ENCODE results near the gene EPN1.

The EPN1 gene

DNA sequence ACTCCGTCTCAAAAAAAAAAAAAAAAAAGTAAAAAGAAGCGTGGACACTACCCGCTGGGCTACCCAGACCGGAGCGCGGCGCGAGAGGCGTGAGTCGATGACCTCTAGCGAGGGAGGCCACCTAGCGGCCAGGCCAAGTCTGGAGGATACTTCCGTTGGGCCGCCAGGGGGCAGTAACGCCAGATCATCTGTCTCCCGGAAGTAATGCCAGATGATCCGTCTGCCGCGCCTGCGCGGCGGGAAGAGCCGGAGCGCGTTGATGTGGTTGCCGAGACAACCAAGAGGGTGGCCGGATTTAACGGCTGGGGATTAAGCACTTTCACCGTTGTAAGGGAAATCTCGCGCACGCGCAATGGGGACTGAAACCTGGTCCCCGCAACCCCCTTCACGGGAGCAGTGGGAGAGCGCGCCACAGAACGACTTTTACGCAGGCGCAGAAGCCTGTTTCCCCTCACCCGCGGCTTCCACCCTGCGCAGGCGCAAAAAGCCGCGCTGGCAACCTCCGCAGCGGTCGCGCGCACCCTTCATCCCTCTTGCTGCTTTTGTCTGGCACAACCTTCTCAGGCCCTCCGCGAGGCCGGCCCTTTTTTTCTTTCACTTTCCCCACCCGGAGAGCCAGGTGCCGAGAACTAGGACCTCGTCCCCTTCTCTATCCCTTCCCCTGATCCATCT, 21.2 kb upstream of the EPN1 start:
- Histone ChIP-seq H3K27ac (ENCODE audit: low read length) (peak overlapping the region; percentile 96), H3K36me3 (ENCODE audit: control insufficient read depth in 2 of 2, insufficient read depth in 2 of 2, low read length in 2 of 2) (peaks cover 0 to 2% of the 10 kb centered on the region in 2 donors), H3K27me3 (ENCODE audit: control insufficient read depth in 1 of 2, insufficient read depth in 2 of 2, low read length in 2 of 2) (no peaks in the 10 kb centered on the region), H3K9me3 (ENCODE audit: control insufficient read depth in 2 of 2, low read length in 2 of 2) (no peaks in the 10 kb centered on the region), H3K9ac (ENCODE audit: low read length in 2 of 2) (peak overlapping the region; percentile 95 to 99), H3K4me1 (ENCODE audit: control insufficient read depth, insufficient read depth, low read length) (peaks cover 46% of the 10 kb centered on the region), H3K4me3 (ENCODE audit: low read length in 2 of 2) (peak overlapping the region; percentile 95 to 97)

DNA sequence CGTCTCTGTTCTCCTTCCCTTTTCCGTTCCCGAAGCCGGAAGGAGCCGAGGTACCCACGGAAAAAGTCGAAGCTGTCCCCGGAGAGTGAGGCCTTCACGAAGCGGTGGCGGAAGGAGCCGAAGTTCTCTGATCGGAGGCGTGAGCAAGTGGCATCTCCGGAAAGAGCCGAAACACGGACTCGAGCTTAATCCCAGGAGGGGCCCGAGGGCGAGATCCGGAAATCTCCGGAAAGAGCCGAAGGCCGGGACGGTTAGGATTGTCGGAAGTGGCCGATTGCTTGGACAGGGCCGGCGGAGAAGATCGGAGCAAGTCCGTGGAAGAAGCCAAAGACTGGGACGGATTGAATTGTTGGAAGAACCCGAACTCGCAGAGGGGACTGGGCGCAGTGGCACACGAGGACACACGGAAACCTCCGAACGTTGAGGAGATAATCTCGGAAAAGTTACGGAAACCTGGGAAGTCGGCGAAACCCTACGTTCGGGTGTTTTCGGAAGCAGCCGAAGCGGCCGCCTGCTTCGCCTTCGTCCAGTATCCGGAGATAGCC, 20.6 kb upstream of the EPN1 start:
- no peaks in the 10 kb centered on the region for H3K27me3 ChIP-seq (ENCODE audit: control insufficient read depth in 1 of 2, insufficient read depth in 2 of 2, low read length in 2 of 2)
- H3K4me3 ChIP-seq (ENCODE audit: low read length in 2 of 2): peak overlapping the region; percentile 95 to 97
- H3K9me3 ChIP-seq (ENCODE audit: control insufficient read depth in 2 of 2, low read length in 2 of 2): no peaks in the 10 kb centered on the region
- peak overlapping the region; percentile 95 to 99 for H3K9ac ChIP-seq (ENCODE audit: low read length in 2 of 2)
- peak overlapping the region; percentile 96 for H3K27ac ChIP-seq (ENCODE audit: low read length)
- peaks cover 45% of the 10 kb centered on the region for H3K4me1 ChIP-seq (ENCODE audit: control insufficient read depth, insufficient read depth, low read length)
- H3K36me3 ChIP-seq (ENCODE audit: control insufficient read depth in 2 of 2, insufficient read depth in 2 of 2, low read length in 2 of 2): peaks cover 0 to 2% of the 10 kb centered on the region in 2 donors

DNA sequence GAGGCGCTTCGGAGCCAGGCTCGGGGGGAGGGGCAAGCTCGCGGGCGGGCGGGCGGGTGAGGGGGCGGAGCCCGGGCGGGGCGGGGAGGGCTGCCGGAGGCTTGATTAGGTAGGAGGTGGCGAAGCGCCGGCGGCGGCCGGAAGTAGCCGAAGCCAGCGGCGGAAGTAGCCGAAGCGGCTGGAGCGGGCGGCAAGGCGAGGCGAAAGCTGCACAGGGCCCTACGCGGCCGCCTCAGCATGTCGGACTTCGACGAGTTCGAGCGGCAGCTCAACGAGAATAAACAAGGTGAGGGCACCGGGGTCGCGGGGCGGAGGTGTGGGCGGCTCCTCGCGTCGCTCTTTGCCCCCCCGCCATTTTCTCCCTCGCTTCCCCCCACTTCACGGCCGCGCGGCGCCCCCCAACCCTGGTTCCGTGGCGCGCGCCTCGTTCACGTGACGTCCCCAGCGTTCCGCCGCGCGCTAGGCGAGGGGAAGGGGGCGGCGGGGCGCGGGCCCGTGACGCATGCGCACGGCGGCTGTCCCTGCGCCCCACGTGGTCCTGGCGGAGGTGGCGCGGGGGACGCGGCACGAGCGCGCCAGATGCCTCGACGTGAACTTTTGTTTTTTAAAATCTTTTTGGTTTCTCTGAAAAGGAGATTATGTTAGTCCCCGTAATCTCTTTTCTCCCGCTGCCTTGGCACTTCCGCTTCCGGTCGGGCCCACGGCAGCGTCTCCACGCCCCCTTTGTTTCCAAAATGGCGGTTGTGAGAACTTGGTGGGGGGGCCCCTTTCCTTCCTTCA, 20.0 kb upstream of the EPN1 start, which contains the start of gene U2AF2:
Gene U2AF2, plus strand, starts transcription at position 168 of the 780 bp plus-strand sequence. Its CDS starts 70 bp downstream, at position 238.
- H3K36me3 ChIP-seq (ENCODE audit: control insufficient read depth in 2 of 2, insufficient read depth in 2 of 2, low read length in 2 of 2): peaks cover 1 to 5% of the 10 kb centered on the region in 2 donors
- H3K27ac ChIP-seq (ENCODE audit: low read length): peak within 1 kb of the TSS; percentile 96
- H3K9me3 ChIP-seq (ENCODE audit: control insufficient read depth in 2 of 2, low read length in 2 of 2): no peaks in the 10 kb centered on the region
- peak within 1 kb of the TSS; percentile 95 to 97 for H3K4me3 ChIP-seq (ENCODE audit: low read length in 2 of 2)
- H3K4me1 ChIP-seq (ENCODE audit: control insufficient read depth, insufficient read depth, low read length): peaks cover 44% of the 10 kb centered on the region
- H3K27me3 ChIP-seq (ENCODE audit: control insufficient read depth in 1 of 2, insufficient read depth in 2 of 2, low read length in 2 of 2): no peaks in the 10 kb centered on the region
- peak within 1 kb of the TSS; percentile 95 to 99 for H3K9ac ChIP-seq (ENCODE audit: low read length in 2 of 2)

DNA sequence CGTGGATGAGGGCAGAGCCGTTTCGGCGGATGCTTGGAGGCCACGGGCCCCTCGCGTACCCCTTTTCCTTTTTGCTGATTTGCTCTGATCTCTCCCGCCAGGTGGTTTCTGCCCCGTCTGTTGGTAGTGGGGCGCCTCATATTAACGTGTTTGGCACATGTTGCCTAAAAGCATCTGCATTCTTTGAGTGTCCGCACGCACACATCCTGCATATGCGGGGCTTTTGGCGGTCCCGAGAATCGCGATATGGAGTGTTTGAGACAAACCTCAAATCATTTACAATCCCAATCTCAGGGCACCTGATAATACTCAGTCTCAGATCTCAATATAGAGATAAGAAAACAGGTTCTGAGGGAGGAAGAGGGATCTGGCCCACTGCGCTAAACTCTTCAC, 19.4 kb upstream of the EPN1 start:
- H3K9me3 ChIP-seq (ENCODE audit: control insufficient read depth in 2 of 2, low read length in 2 of 2): no peaks in the 10 kb centered on the region
- peak overlapping the region; percentile 91 for H3K9ac ChIP-seq (ENCODE audit: low read length in 2 of 2)
- H3K4me3 ChIP-seq (ENCODE audit: low read length in 2 of 2): peak overlapping the region; percentile 79 to 95
- H3K27ac ChIP-seq (ENCODE audit: low read length): peak overlapping the region; percentile 92
- H3K4me1 ChIP-seq (ENCODE audit: control insufficient read depth, insufficient read depth, low read length): peaks cover 44% of the 10 kb centered on the region
- peaks cover 7 to 10% of the 10 kb centered on the region in 2 donors for H3K36me3 ChIP-seq (ENCODE audit: control insufficient read depth in 2 of 2, insufficient read depth in 2 of 2, low read length in 2 of 2)
- no peaks in the 10 kb centered on the region for H3K27me3 ChIP-seq (ENCODE audit: control insufficient read depth in 1 of 2, insufficient read depth in 2 of 2, low read length in 2 of 2)

DNA sequence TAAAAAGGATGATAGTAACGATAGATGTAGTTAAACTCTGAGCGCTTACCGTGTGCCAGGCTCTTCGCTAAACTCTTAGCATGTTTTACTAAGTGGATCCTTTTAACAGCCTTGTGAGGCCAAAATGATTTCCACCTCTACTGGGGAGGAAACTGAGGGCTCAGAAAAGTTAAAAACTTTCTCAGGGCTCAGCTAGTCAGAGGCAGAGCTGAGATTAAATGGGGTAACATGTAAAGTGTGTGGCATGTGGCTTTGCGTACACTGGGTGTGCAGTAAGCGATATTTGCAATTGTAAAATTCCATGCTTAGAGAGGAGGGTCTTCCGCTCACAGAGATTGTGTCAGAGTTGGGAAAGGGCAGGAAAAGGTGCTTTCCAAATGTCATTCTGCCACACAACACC, 18.5 kb upstream of the EPN1 start:
- H3K4me1 ChIP-seq (ENCODE audit: control insufficient read depth, insufficient read depth, low read length): peaks cover 44% of the 10 kb centered on the region
- H3K9ac ChIP-seq (ENCODE audit: low read length in 2 of 2): peak overlapping the region in 1 of 2 donors; percentile 62
- H3K4me3 ChIP-seq (ENCODE audit: low read length in 2 of 2): peak overlapping the region; percentile 79 to 95
- H3K36me3 ChIP-seq (ENCODE audit: control insufficient read depth in 2 of 2, insufficient read depth in 2 of 2, low read length in 2 of 2): peaks cover 11 to 18% of the 10 kb centered on the region in 2 donors
- H3K9me3 ChIP-seq (ENCODE audit: control insufficient read depth in 2 of 2, low read length in 2 of 2): no peaks in the 10 kb centered on the region
- no peak overlapping the region for H3K27ac ChIP-seq (ENCODE audit: low read length)
- H3K27me3 ChIP-seq (ENCODE audit: control insufficient read depth in 1 of 2, insufficient read depth in 2 of 2, low read length in 2 of 2): no peaks in the 10 kb centered on the region

DNA sequence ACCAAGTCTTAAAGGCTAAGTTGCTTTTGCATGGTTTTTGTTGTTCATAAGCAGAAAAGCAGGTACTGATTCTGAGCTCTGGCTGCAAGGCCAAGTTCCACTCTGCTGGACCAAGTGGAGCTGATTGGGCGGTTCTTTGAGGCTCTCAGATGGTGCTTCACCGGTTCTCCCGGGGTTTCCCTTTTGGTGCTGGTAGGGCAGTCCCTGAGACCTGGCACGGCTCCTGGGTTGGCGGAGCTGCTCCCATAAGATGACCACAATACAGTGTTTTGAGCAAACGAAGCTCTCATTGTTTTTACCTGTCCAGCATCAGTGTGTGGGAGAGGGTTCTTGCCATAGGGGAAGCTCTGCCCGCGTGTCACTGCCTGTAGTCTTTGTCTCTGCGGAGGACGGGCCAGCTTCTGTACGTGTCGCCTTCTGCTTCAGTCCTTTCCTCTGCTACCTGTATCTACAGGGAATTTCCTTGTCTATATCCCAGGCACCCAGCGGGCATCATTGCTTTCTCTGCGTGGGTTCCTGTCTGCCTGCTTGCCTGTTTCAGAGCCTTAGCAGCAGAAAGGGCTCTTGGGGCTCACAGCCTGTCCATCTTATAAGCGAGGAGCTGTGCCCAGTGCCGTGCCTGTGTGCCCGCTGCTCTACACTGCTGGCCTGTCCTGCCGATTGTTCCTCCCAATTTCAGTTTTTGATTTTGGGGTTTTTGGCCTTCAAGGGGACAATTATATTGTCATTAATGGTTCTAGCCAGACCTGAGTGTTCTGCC, 17.9 kb upstream of the EPN1 start:
- Histone ChIP-seq H3K4me3 (ENCODE audit: low read length in 2 of 2) (peak overlapping the region; percentile 79 to 95), H3K36me3 (ENCODE audit: control insufficient read depth in 2 of 2, insufficient read depth in 2 of 2, low read length in 2 of 2) (peaks cover 16 to 23% of the 10 kb centered on the region in 2 donors), H3K27ac (ENCODE audit: low read length) (no peak overlapping the region), H3K27me3 (ENCODE audit: control insufficient read depth in 1 of 2, insufficient read depth in 2 of 2, low read length in 2 of 2) (no peaks in the 10 kb centered on the region), H3K4me1 (ENCODE audit: control insufficient read depth, insufficient read depth, low read length) (peaks cover 44% of the 10 kb centered on the region), H3K9me3 (ENCODE audit: control insufficient read depth in 2 of 2, low read length in 2 of 2) (no peaks in the 10 kb centered on the region), H3K9ac (ENCODE audit: low read length in 2 of 2) (peak overlapping the region; percentile 1 to 62)

DNA sequence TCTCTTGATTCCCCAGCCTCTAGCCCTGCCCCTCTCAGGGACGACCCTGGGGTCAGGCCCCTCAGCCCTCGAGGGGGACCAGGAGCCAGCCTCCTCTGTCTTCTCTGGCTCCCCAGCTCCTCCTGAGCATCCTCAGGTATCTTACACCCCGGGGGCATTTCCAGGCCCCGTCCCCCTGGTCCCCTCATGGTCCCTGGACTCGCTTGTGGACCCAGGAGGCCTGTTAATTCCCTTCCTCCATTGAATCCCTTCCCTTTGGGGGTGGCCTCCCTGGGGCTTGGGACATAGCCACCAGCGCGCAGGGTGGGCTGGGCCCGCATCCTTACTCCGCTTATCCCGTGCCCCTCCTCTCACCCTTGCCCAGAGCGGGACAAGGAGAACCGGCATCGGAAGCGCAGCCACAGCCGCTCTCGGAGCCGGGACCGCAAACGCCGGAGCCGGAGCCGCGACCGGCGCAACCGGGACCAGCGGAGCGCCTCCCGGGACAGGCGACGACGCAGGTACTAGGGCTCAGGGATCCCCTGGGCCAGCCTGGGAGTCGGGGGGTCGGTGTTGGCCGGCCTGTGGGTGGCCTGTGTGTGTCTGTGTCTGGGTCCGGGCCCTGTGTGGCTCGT, 16.1 kb upstream of the EPN1 start:
- peaks cover 32 to 36% of the 10 kb centered on the region in 2 donors for H3K36me3 ChIP-seq (ENCODE audit: control insufficient read depth in 2 of 2, insufficient read depth in 2 of 2, low read length in 2 of 2)
- no peak overlapping the region for H3K27ac ChIP-seq (ENCODE audit: low read length)
- no peak overlapping the region for H3K9ac ChIP-seq (ENCODE audit: low read length in 2 of 2)
- H3K4me3 ChIP-seq (ENCODE audit: low read length in 2 of 2): peak overlapping the region in 1 of 2 donors; percentile 3
- H3K27me3 ChIP-seq (ENCODE audit: control insufficient read depth in 1 of 2, insufficient read depth in 2 of 2, low read length in 2 of 2): no peaks in the 10 kb centered on the region
- no peaks in the 10 kb centered on the region for H3K9me3 ChIP-seq (ENCODE audit: control insufficient read depth in 2 of 2, low read length in 2 of 2)
- H3K4me1 ChIP-seq (ENCODE audit: control insufficient read depth, insufficient read depth, low read length): peaks cover 44% of the 10 kb centered on the region

DNA sequence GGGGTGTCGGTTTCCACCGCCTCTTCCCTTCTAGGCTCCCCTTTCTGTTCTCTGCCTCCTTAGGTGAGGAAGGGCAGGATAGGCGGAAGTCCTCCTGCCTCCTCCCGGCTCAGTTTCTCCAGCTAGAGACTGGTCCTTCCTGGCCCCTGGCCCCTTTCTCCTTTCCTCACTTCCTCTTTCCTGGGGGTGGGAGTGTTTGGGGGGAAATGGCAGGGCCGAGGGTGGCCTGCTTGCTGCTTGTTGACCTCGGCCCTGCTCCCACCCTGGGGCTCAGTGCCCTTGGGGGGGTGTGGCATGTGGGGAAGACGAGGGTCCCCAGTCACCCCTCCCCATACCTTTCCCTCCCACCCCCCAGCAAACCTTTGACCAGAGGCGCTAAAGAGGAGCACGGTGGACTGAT, 15.2 kb upstream of the EPN1 start:
- H3K9ac ChIP-seq (ENCODE audit: low read length in 2 of 2): no peak overlapping the region
- no peak overlapping the region for H3K27ac ChIP-seq (ENCODE audit: low read length)
- H3K36me3 ChIP-seq (ENCODE audit: control insufficient read depth in 2 of 2, insufficient read depth in 2 of 2, low read length in 2 of 2): peaks cover 37 to 44% of the 10 kb centered on the region in 2 donors
- no peak overlapping the region for H3K4me3 ChIP-seq (ENCODE audit: low read length in 2 of 2)
- no peaks in the 10 kb centered on the region for H3K9me3 ChIP-seq (ENCODE audit: control insufficient read depth in 2 of 2, low read length in 2 of 2)
- H3K4me1 ChIP-seq (ENCODE audit: control insufficient read depth, insufficient read depth, low read length): peaks cover 44% of the 10 kb centered on the region
- no peaks in the 10 kb centered on the region for H3K27me3 ChIP-seq (ENCODE audit: control insufficient read depth in 1 of 2, insufficient read depth in 2 of 2, low read length in 2 of 2)

DNA sequence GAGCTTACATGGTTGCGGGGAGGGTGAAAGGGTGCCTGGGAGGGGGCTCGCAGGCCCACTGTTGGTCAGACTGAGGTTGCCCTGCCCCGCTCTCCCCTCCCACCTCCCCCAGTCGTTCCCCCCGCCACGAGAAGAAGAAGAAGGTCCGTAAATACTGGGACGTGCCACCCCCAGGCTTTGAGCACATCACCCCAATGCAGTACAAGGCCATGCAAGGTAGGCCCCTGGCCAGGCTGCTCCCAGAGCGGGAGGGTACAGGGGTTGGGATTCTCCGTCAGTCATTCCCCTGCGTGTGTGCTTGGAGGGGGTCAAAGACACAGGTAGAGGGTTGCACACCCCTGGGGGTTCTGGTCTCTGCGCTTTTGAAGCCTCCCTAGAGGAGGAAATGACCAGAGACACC, 14.6 kb upstream of the EPN1 start:
- Histone ChIP-seq H3K27ac (ENCODE audit: low read length) (no peak overlapping the region), H3K4me3 (ENCODE audit: low read length in 2 of 2) (no peak overlapping the region), H3K9ac (ENCODE audit: low read length in 2 of 2) (no peak overlapping the region), H3K36me3 (ENCODE audit: control insufficient read depth in 2 of 2, insufficient read depth in 2 of 2, low read length in 2 of 2) (peaks cover 37 to 47% of the 10 kb centered on the region in 2 donors), H3K9me3 (ENCODE audit: control insufficient read depth in 2 of 2, low read length in 2 of 2) (no peaks in the 10 kb centered on the region), H3K4me1 (ENCODE audit: control insufficient read depth, insufficient read depth, low read length) (peaks cover 43% of the 10 kb centered on the region), H3K27me3 (ENCODE audit: control insufficient read depth in 1 of 2, insufficient read depth in 2 of 2, low read length in 2 of 2) (no peaks in the 10 kb centered on the region)

DNA sequence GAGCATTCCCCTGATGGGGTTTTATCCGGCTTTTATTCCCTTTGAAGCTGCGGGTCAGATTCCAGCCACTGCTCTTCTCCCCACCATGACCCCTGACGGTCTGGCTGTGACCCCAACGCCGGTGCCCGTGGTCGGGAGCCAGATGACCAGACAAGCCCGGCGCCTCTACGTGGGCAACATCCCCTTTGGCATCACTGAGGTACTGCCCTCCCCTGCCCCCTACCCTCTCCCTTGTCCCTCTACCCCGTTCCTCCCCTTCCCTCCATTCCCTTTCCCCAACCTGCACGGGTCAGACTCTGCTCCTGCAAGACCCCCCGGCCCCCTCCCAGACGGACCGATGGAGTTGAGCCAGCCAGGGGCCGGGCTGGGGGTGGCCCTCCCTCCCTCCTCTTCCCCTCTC, 14.0 kb upstream of the EPN1 start:
- H3K27me3 ChIP-seq (ENCODE audit: control insufficient read depth in 1 of 2, insufficient read depth in 2 of 2, low read length in 2 of 2): no peaks in the 10 kb centered on the region
- no peak overlapping the region for H3K9ac ChIP-seq (ENCODE audit: low read length in 2 of 2)
- peaks cover 38 to 49% of the 10 kb centered on the region in 2 donors for H3K36me3 ChIP-seq (ENCODE audit: control insufficient read depth in 2 of 2, insufficient read depth in 2 of 2, low read length in 2 of 2)
- H3K4me1 ChIP-seq (ENCODE audit: control insufficient read depth, insufficient read depth, low read length): peaks cover 38% of the 10 kb centered on the region
- H3K4me3 ChIP-seq (ENCODE audit: low read length in 2 of 2): no peak overlapping the region
- H3K9me3 ChIP-seq (ENCODE audit: control insufficient read depth in 2 of 2, low read length in 2 of 2): no peaks in the 10 kb centered on the region
- no peak overlapping the region for H3K27ac ChIP-seq (ENCODE audit: low read length)
